Panc1 (cell line): ENCODE results near the gene BBX. TPM values are rescaled to one million over a fixed set of nuclear protein-coding genes. Genes with fewer than 3 reads are reported as not detected.

Source experiments
- ATAC-seq: fragments of 200-7000 bp; cut with Tn5 transposase; 2 replicates; pipeline ENCODE4 v1.9.1; 2020; ENCODE audit warnings: mild to moderate bottlenecking, moderate library complexity
- BruUV-seq: library from RNA; stranded (reverse); fragments of 400-500 nt; replicated peaks from 2 replicates; lab custom pipeline; 2021; lab: Mats Ljungman, UMichigan
- CTCF ChIA-PET: fragments of 300-600 bp; sonication (Branson Sonifier 250); formaldehyde crosslinking; loops from one replicate; lab custom pipeline; 2022; ENCODE audit warnings: antibody characterized with exemption; lab: Charles Lee
- POLR2A ChIA-PET: fragments of 300-600 bp; sonication (Branson Sonifier 250); formaldehyde crosslinking; loops from one replicate; lab custom pipeline; 2022; ENCODE audit warnings: antibody characterized with exemption; lab: Charles Lee
- DNase-seq: peaks from one replicate; pipeline ENCODE4 v3.0.0-alpha.2; 2010; ENCODE audit warnings: low read depth, low spot score
- H3K27ac ChIP-seq: 2 replicates; pipeline ENCODE4 v1.5.1; 2011; ENCODE audit warnings: mild to moderate bottlenecking, low read length, inconsistent platforms
- H3K27me3 ChIP-seq: fragments of 200-500 bp; sonication (Bioruptor generic); 2 replicates; pipeline ENCODE4 v1.6.0; 2014; ENCODE audit warnings: low read length, inconsistent platforms; ENCODE audit not compliant: control insufficient read depth, insufficient read depth
- H3K36me3 ChIP-seq: fragments of 200-500 bp; sonication (Bioruptor generic); 2 replicates; pipeline ENCODE4 v1.5.1; 2014; ENCODE audit warnings: inconsistent platforms, mild to moderate bottlenecking, low read length, moderate library complexity; ENCODE audit not compliant: control insufficient read depth, insufficient read depth
- H3K4me1 ChIP-seq: 2 replicates; pipeline ENCODE4 v1.5.1; 2011; ENCODE audit warnings: inconsistent platforms, mild to moderate bottlenecking, low read length, moderate library complexity; ENCODE audit not compliant: control insufficient read depth, insufficient read depth
- H3K4me3 ChIP-seq, 2 experiments: 2 replicates each; pipeline ENCODE4 v1.5.1; 2011 to 2012; ENCODE audit warnings: low read depth in 2 of 2, low read length in 2 of 2, mild to moderate bottlenecking in 2 of 2, inconsistent platforms in 1 of 2, moderate library complexity in 1 of 2
- H3K9me3 ChIP-seq: fragments of 200-500 bp; sonication (Bioruptor generic); 2 replicates; pipeline ENCODE4 v1.5.1; 2014; ENCODE audit warnings: low read depth, mild to moderate bottlenecking, inconsistent platforms, low read length, moderate library complexity; ENCODE audit not compliant: control insufficient read depth, insufficient read depth
- CTCF ChIP-seq: fragments of 450-650 bp; IDR thresholded peaks from 2 replicates; pipeline ENCODE4 v1.5.1; 2017; ENCODE audit warnings: mild to moderate bottlenecking
- POLR2AphosphoS5 ChIP-seq: IDR thresholded peaks from 2 replicates; pipeline ENCODE4 v1.6.1; 2012; ENCODE audit warnings: mild to moderate bottlenecking, low read depth, low read length, moderate library complexity
- REST ChIP-seq, 2 experiments: IDR thresholded peaks; 2 replicates each; pipeline ENCODE4 v1.6.1; 2011 to 2012; ENCODE audit warnings: low read depth in 2 of 2, control low read depth in 1 of 2, low read length in 1 of 2, mild to moderate bottlenecking in 1 of 2, moderate library complexity in 1 of 2; ENCODE audit not compliant: insufficient read depth in 1 of 2
- SIN3A ChIP-seq: IDR thresholded peaks from 2 replicates; pipeline ENCODE4 v1.6.1; 2012; ENCODE audit warnings: low read depth, mild to moderate bottlenecking, low read length, moderate library complexity, borderline replicate concordance; ENCODE audit not compliant: insufficient read depth
- TCF7L2 ChIP-seq: IDR thresholded peaks from 2 replicates; pipeline ENCODE4 v1.6.1; 2011; ENCODE audit warnings: mild to moderate bottlenecking, low read depth, low read length, inconsistent platforms
- in situ Hi-C: cut with HindIII; loops from 2 replicates; pipeline ENCODE4 v1.10.0; 2016; ENCODE audit warnings: low sequenced_read_pairs, low pct_unique_long_range_greater_than_20kb
- intact Hi-C: fragments of 100-400 bp; cut with micrococcal nuclease; formaldehyde crosslinking; loops from one replicate; pipeline ENCODE4 v1.10.0; 2022; ENCODE audit not compliant: unreplicated experiment
- total RNA-seq: library from RNA; stranded (reverse); gene quantifications from one replicate; pipeline ENCODE4 v1.2.1, GENCODE V29; 2021; ENCODE audit not compliant: unreplicated experiment

Gene BBX
- total RNA-seq, 1 experiment from 2014 or later = 28.5 TPM

GRCh38 chr3:107660306-107660976 lies 137.7 kb downstream of the BBX start:
- ATAC-seq = no peak
- H3K4me3 ChIP-seq = no peak overlapping the region
- H3K4me1 ChIP-seq = no peaks in the 10 kb centered on the region
- POLR2A ChIA-PET = interaction anchor here (0.6 kb wide), 2 partner anchors 10 to 109 kb away, joined by 3 read pairs; no protein-coding TSS in a partner anchor
- CTCF ChIA-PET = interaction anchor here (0.5 to 0.9 kb wide), 8 partner anchors 22 to 414 kb away, joined by 3 to 12 read pairs (median 4); no protein-coding TSS in a partner anchor
- in situ Hi-C loops (no loop called here), intact Hi-C loops (loop anchor here (10.0 kb wide), 1 partner anchor 426 kb away; no protein-coding TSS in a partner anchor)
- BruUV-seq = no TSS peak
- DNase-seq = no peak
- no peaks in the 10 kb centered on the region for H3K9me3 ChIP-seq
- H3K27ac ChIP-seq = no peak overlapping the region
- TF ChIP-seq CTCF (peak; percentile 70; the same call in 1 of the 2 replicates), POLR2AphosphoS5 (no peak), TCF7L2 (no peak)
- H3K36me3 ChIP-seq = no peaks in the 10 kb centered on the region
- H3K27me3 ChIP-seq = no peaks in the 10 kb centered on the region

- TF ChIP-seq REST (IDR thresholded peaks at IDR 0.05; ENCODE audit: insufficient read depth in 1 of 2, low read depth in 2 of 2, low read length in 1 of 2) (no peak), SIN3A (no peak), CTCF (no peak), TCF7L2 (no peak), POLR2AphosphoS5 (no peak)
- Histone ChIP-seq H3K9me3 (no peaks in the 10 kb centered on the region), H3K4me1 (no peaks in the 10 kb centered on the region), H3K27ac (no peak overlapping the region), H3K27me3 (no peaks in the 10 kb centered on the region), H3K36me3 (no peaks in the 10 kb centered on the region), H3K4me3 (no peak overlapping the region)
- DNase-seq = no peak
- ATAC-seq = no peak
- ChIA-PET CTCF (no interaction called here), POLR2A (interaction anchor here (0.6 kb wide), 1 partner anchor 139 kb away, joined by 3 read pairs; no protein-coding TSS in a partner anchor)
- in situ Hi-C loops (no loop called here), intact Hi-C loops (loop anchor here (10.0 kb wide), 1 partner anchor 427 kb away; no protein-coding TSS in a partner anchor)
- BruUV-seq = no TSS peak
Measured at GRCh38 chr3:107661447-107662123, 138.8 kb downstream of the BBX start.
